Glutamatergic neuron (in vitro differentiated cells): ENCODE data around the gene SLC39A3. TPM values are rescaled to one million over a fixed set of nuclear protein-coding genes. Genes with fewer than 3 reads are reported as not detected.

Source experiments
- DNase-seq: peaks from one replicate; pipeline ENCODE4 v3.0.0; 2022
- H3K27ac Mint-ChIP-seq: one replicate; pipeline ENCODE4 v1.8.0; 2020; ENCODE audit warnings: mild to moderate bottlenecking, mixed read lengths, inconsistent platforms; ENCODE audit not compliant: unreplicated experiment
- H3K27me3 Mint-ChIP-seq: one replicate; pipeline ENCODE4 v1.8.0; 2020; ENCODE audit warnings: mild to moderate bottlenecking, moderate library complexity, mixed read lengths, inconsistent platforms; ENCODE audit not compliant: unreplicated experiment
- H3K36me3 Mint-ChIP-seq: one replicate; pipeline ENCODE4 v1.8.0; 2020; ENCODE audit warnings: mild to moderate bottlenecking, mixed read lengths, inconsistent platforms; ENCODE audit not compliant: unreplicated experiment
- H3K4me1 Mint-ChIP-seq: one replicate; pipeline ENCODE4 v1.8.0; 2020; ENCODE audit warnings: mild to moderate bottlenecking, low read depth, mixed read lengths, inconsistent platforms; ENCODE audit not compliant: unreplicated experiment
- H3K4me3 Mint-ChIP-seq: one replicate; pipeline ENCODE4 v1.8.0; 2020; ENCODE audit warnings: mild to moderate bottlenecking, mixed read lengths, inconsistent platforms; ENCODE audit not compliant: unreplicated experiment
- H3K9me3 Mint-ChIP-seq: one replicate; pipeline ENCODE4 v1.8.0; 2020; ENCODE audit warnings: mild to moderate bottlenecking, moderate library complexity, mixed read lengths, inconsistent platforms; ENCODE audit not compliant: unreplicated experiment
- total RNA-seq: library from RNA; stranded (reverse); fragmentation: NEBNext Ultra II Directional; extraction: Animal tissue kit (Norgen Biotek cat#: 25700); gene quantifications from one replicate; pipeline ENCODE4 v1.2.1, GENCODE V29; 2021; ENCODE audit not compliant: unreplicated experiment
- TF ChIP-seq, protein P1 (sequence below): fragments of 200-600 bp; sonication (generic); IDR thresholded peaks from one replicate; pipeline ENCODE4 v1.5.0; 2021; ENCODE audit not compliant: partially characterized antibody, unreplicated experiment

Gene SLC39A3
- total RNA-seq, 1 donor from 2014 or later = 40.8 TPM

GRCh38 chr19:2768365-2769132 lies 28.7 kb upstream of the SLC39A3 start:
- peaks cover 5% of the 10 kb centered on the region for H3K4me1 Mint-ChIP-seq
- no peak for DNase-seq
- H3K9me3 Mint-ChIP-seq = peaks cover 4% of the 10 kb centered on the region
- H3K27me3 Mint-ChIP-seq = peaks cover 2% of the 10 kb centered on the region
- no peak overlapping the region for H3K27ac Mint-ChIP-seq
- TF ChIP-seq, protein P1, sequence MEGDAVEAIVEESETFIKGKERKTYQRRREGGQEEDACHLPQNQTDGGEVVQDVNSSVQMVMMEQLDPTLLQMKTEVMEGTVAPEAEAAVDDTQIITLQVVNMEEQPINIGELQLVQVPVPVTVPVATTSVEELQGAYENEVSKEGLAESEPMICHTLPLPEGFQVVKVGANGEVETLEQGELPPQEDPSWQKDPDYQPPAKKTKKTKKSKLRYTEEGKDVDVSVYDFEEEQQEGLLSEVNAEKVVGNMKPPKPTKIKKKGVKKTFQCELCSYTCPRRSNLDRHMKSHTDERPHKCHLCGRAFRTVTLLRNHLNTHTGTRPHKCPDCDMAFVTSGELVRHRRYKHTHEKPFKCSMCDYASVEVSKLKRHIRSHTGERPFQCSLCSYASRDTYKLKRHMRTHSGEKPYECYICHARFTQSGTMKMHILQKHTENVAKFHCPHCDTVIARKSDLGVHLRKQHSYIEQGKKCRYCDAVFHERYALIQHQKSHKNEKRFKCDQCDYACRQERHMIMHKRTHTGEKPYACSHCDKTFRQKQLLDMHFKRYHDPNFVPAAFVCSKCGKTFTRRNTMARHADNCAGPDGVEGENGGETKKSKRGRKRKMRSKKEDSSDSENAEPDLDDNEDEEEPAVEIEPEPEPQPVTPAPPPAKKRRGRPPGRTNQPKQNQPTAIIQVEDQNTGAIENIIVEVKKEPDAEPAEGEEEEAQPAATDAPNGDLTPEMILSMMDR = no peak
- H3K36me3 Mint-ChIP-seq = no peaks in the 10 kb centered on the region
- no peak overlapping the region for H3K4me3 Mint-ChIP-seq

DNA sequence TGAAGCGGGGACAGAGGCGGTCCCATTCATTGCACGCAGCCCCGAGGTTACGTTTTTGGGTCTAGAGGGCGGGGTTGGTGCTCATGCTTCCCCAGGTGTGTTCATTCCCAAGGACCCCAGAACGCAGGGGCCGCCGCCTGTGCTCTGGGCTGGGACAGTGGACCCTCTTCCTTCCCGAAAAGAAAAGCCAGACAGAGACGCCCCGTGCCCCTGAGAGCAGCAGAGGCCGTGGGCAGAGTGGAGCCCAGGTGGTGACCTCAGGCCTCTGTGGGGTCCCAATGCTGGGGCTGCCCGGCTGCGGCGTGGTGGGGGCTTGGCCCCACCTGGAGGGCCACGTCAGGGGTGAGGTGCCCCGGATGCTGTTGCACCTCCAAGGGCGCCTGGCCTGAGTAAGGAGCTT lies 27.9 kb upstream of the SLC39A3 start:
- H3K36me3 Mint-ChIP-seq = no peaks in the 10 kb centered on the region
- TF ChIP-seq, protein P1 = no peak
- H3K27me3 Mint-ChIP-seq = peaks cover 2% of the 10 kb centered on the region
- no peak overlapping the region for H3K4me3 Mint-ChIP-seq
- no peak overlapping the region for H3K27ac Mint-ChIP-seq
- no peak for DNase-seq
- H3K9me3 Mint-ChIP-seq = peaks cover 4% of the 10 kb centered on the region
- H3K4me1 Mint-ChIP-seq = peaks cover 5% of the 10 kb centered on the region

DNA sequence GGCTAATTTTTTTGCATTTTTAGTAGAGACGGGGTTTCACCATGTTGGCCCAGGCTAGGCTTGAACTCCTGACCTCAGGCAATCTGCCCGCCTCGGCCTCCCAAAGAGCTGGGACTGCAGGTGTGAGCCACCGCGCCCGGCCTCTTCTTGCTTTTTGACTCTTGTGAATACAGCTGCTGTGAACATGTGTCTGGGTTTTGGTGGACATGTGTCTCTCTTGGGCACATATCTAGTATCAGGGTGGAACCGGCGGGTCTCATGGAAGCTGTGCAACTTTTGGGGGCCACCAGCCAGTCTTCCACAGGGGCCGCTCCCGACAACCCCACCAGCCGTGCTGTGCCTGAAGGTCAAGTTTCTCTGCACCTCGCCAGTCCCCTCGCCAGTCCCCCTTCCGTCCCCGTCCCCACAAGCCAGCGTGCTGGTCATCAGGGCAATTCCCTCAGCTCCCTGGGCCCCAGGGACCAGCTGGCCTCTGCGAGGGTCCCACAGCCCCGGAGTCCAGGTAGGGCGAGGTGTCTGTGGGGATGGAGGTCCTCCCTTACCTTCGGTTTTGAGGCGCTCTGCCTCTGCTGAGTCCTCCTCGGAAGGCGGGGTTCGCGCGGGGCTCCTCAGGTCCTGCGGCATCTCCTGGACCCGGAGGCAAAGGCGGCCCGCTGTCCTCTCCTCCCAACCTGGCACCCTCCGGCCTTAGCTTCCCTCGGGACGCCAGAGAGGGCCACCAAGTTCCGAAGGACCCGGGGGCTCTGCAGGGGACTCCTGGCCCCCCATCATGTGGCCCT lies 27.0 kb upstream of the SLC39A3 start:
- Mint-ChIP-seq H3K4me1 (peaks cover 3% of the 10 kb centered on the region), H3K4me3 (no peak overlapping the region), H3K27ac (no peak overlapping the region), H3K9me3 (peaks cover 4% of the 10 kb centered on the region), H3K27me3 (no peaks in the 10 kb centered on the region), H3K36me3 (no peaks in the 10 kb centered on the region)
- no peak for DNase-seq
- TF ChIP-seq, protein P1 = no peak

DNA sequence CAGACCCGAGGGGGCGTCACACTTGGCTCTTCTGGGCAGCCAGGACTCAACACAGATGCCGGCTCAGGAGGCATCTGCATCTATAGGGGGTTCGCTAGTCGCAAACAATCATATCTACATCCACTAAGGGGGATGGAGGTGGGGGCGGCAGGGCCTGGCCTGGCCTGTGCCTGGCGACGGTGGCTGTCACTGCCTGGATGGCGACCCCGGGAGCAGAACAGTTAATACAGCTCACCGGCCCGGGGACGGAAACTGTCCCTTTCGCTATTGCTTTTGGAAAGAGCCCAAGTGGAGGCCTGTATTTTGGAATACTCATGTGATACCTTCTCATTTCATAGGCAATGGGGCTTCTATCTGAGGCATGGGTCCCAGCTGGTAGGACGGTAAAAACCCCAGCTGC lies 25.6 kb upstream of the SLC39A3 start:
- Mint-ChIP-seq H3K9me3 (peaks cover 4% of the 10 kb centered on the region), H3K27ac (no peak overlapping the region), H3K36me3 (no peaks in the 10 kb centered on the region), H3K4me3 (no peak overlapping the region), H3K4me1 (peaks cover 3% of the 10 kb centered on the region), H3K27me3 (no peaks in the 10 kb centered on the region)
- no peak for DNase-seq
- TF ChIP-seq, protein P1 = no peak

DNA sequence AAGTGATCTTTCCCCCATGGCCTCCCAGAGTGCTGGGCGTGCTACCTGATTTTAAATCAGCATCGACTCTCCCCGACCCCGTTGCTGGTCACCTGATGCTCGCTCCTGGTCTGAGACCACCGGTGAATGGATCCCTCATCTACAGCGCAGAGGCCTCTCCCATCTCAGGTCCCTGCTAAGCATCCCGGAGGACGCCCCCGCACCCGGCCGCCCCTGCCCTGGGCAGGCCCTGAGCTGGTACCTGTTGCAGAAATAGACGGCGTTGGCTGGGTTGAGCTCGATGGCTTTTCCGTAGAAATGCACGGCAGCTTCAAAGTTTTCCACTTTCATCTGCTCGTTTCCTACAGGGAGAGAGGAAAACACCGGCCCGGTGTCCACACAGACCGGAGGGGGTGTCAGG lies 25.1 kb upstream of the SLC39A3 start:
- TF ChIP-seq, protein P1 = no peak
- DNase-seq = no peak
- Mint-ChIP-seq H3K27ac (no peak overlapping the region), H3K4me3 (no peak overlapping the region), H3K9me3 (peaks cover 3% of the 10 kb centered on the region), H3K36me3 (no peaks in the 10 kb centered on the region), H3K27me3 (no peaks in the 10 kb centered on the region), H3K4me1 (no peaks in the 10 kb centered on the region)
